GM12873 (cell line): ENCODE data around the gene PDGFA.

Experiments
- CTCF ChIP-seq: IDR thresholded peaks from 2 replicates; pipeline ENCODE4 v1.5.1; 2012; ENCODE audit warnings: low read depth, mild to moderate bottlenecking, moderate library complexity, low read length, control low read depth; ENCODE audit not compliant: insufficient read depth; ENCODE audit errors: missing control alignments

The PDGFA gene

GRCh38 chr7:528451-528850 is 8.8 kb upstream of the PDGFA start:
- no peak for TF ChIP-seq CTCF

DNA sequence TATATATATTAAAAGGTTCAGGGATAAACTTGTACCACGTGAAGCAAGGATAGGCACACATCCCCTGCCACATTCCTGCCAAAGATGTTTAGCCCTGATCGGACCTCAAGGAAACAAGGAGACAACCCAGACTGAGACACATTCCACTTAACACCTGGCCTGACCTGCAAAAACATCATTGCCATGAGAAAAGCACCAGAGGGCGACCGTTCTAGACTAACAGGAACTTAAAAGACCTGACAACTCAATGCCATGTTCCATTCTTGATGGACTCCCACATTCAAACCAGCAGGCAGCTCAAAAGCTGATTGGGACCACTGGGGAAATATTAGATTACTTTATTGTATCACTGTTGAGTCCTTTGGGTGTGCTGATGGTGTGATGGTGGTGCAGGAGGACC is 8.1 kb upstream of the PDGFA start:
- no peak for TF ChIP-seq CTCF

GRCh38 chr7:526460-527034 is 6.9 kb upstream of the PDGFA start:
- no peak for TF ChIP-seq CTCF

- TF ChIP-seq CTCF = no peak
Observed at GRCh38 chr7:525740-526139, 6.1 kb upstream of the PDGFA start.

- no peak for TF ChIP-seq CTCF
Observed at GRCh38 chr7:524800-525199, 5.2 kb upstream of the PDGFA start.

DNA sequence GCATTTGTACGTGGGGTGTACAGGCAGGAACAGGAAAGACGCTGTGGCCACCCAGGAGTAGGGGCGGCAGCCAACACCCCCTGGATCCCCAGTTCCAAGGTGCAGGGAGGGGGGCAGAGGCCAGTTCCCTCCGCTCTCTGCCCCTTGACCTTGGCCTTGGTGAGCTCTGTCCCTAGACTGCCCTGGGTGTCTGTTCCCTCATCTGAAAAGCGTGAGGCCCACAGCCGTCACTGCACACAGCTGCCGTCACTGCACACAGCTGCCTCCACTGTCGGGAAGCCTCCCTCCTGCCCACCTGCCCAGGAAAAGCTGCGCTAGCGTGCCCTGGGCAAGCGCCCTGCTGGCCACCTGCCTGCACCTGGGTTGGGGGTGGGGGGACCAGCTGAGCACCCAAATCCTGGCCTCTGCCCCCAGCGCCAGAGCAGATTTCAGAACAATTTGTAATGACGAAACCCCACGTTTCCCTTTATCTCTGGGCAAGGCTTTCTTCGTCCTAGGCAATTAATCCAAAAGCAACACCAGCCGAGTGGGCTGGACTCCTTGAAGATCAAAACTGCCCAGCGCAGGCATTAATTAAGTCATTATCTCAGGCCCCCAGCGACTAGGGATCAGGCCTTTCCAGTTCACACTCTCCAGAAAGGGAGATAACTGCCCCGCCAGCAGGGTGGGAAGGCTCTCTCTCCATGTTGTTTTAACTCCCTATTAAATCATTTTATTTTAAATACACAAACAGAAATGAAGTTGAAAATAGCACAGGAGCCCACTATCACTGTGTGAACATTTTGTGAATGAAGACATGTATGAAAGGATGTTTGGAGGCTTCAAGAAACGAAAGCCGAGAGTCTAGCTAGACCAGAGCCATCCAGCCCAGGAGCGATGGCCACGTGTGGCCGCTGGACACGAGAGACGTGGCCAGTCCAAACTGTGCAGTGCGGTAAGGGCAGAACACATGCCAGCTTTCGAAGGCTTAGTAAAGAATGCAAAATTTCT is 4.0 kb upstream of the PDGFA start:
- TF ChIP-seq CTCF = no peak

GRCh38 chr7:522951-523314 is 3.3 kb upstream of the PDGFA start:
- TF ChIP-seq CTCF = no peak
